Epidermal melanocyte (primary cell): Measurements from ENCODE around the gene NT5DC2.

Experiments used
- DNase-seq: peaks from one replicate; pipeline ENCODE4 v3.0.0; 2011; ENCODE audit warnings: low spot score; ENCODE audit not compliant: insufficient read length

The NT5DC2 gene

DNA sequence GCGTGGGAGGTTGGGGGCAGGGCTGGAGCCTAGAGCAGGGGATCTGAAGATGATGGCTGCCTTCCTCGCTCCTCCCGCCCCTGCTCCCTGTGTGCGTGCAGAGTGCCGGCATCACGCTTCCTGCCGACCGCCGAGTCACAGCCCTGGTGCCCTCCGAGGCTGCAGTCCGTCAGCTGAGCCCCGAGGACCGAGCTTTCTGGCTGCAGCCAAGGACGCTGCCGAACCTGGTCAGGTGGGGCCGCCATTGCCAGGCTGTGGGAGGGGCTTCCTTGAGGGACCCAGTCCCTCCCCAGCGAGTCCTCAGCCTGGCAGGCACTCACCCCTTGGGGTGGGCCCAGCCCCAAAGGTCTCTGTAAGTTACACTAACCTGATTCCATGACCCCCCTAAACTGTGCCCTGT lies 20.9 kb downstream of the NT5DC2 start:
- DNase-seq = no peak

DNA sequence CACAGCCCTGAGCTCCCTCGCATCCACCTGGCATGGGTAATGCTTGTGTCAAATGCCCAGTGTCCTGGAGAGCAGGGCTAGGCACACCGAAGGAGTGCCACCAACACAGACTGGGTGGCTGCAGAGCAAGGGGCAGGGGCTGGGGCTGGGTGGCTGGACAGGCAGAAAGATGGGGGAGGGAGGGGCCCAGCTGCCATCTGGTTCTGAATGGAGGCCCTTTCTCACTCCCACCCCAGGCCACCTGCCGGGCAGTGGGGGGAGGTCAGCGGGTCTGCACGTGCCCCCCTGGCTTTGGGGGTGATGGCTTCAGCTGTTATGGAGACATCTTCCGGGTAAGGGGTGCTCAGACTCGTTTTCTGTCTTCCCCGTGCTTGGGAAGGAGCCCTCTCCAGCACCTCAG lies 21.6 kb downstream of the NT5DC2 start:
- no peak for DNase-seq

DNA sequence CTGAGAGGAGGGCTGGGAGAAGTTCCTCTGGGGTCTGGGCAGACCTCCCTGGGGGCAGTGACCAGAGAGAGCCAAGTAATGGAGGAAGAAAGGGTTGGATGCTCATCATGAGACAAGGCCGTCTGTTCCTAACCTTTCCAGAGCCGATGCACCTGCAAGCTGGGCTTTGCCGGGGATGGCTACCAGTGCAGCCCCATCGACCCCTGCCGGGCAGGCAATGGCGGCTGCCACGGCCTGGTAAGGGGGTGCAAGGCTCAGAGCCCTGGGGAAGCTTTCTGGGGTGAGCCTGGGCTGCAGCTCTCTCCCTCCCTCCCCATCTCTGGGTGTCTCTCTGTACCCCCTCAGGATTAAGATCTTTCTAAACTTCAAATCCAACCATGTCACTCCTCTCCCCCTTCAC lies 22.1 kb downstream of the NT5DC2 start:
- no peak for DNase-seq

DNA sequence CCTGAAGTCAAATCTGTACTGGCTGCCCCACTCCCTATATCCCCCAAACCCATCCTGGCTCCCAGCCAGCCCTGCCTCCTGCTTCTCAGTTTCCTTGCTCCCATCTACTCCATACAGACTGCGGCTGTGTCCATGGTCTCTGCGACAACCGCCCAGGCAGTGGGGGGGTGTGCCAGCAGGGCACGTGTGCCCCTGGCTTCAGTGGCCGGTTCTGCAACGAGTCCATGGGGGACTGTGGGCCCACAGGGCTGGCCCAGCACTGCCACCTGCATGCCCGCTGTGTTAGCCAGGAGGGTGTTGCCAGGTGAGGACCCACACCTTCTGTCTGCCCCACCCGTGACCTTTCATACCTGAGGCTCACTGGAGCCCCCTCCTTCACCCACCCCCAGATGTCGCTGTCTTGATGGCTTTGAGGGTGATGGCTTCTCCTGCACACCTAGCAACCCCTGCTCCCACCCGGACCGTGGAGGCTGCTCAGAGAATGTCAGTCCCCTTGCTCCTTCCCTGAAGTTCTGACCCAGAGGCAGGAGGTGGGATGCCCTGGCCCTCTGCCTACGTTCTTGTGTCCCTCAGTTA lies 23.8 kb downstream of the NT5DC2 start:
- no peak for DNase-seq

DNA sequence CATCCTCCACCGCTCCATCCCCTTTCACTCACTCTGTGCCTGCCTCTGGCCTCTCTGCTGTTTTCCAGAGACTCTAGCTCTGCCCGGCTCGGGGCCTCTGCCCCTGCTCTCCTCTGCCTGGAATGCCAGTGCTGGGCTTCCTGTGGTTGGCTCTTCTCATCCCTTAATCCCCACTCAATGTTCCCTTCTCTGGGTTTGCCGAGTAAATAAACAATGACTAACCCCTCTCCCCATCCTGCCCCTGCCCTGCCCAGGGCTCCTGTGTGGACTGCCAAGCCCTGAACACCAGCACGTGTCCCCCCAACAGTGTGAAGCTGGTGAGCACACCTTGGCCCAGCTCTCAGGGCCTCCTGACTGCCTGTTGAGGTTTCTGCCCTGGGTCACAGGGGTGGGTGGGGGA lies 26.3 kb downstream of the NT5DC2 start:
- no peak for DNase-seq

DNA sequence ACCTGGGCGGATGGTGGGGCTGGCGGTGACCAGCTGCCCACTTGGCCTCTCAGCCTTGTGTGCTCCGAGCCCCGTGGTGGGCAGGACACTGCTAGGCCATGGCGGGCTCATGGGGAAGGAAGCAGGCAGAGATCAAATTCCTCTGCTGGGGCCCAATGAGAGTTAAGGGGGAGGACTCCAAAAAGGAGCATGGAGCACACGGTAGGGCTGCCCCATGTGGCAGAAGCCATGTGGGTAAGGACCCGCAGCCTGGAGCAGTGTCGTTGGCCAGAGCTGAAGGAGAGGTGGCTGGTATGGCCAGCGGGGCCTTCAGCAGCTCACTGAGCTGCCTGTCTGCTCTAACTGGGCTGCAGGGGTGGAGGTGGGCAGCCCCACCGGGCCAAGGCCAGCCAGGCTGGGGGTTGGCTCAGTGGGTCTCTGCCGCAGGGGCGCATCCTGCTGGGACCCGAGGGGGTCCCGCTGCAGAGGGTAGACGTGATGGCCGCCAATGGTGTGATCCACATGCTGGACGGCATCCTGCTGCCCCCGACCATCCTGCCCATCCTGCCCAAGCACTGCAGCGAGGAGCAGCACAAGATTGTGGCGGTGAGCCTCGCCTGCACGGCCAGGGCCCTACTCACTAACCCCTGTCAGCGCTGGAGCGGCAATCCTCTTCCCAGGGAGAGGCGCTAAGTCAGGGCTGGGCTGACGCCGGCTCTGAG lies 27.2 kb downstream of the NT5DC2 start:
- no peak for DNase-seq

DNA sequence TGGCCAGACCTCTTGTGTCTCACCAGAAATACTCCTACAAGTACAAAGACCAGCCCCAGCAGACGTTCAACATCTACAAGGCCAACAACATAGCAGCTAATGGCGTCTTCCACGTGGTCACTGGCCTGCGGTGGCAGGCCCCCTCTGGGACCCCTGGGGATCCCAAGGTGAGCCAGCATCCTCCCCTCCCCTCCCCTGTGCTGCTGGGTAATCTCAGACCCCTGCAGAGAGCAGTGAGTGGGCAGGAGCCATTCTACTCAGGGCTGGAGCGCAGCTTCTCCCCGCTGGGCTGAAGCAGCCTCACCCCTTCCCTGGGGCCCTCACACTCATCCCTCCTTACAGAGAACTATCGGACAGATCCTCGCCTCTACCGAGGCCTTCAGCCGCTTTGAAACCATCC lies 28.7 kb downstream of the NT5DC2 start:
- no peak for DNase-seq

DNA sequence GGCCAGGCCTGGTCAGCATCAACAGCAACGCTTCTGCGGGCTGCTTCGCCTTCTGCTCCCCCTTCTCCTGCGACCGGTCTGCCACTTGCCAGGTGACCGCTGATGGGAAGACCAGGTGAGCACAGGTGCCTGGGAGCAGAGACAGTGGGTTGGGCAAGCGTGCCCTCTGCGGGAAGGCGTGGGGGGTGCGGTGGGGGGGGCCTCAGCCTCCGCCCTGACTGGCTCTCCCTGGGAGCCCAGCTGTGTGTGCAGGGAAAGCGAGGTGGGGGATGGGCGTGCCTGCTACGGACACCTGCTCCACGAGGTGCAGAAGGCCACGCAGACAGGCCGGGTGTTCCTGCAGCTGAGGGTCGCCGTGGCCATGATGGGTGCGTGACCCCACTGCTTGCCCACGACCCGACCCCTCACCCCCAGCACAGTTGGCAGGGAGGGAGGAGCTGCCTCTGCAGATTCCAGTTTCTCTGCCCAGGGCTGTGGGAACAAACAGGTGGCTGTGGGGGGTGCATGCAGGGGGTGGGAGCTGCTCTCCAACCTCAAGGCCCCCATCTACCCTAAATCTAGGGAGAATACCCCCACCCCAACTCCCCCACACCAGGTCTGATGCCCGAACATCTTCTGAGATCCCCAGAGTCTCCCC lies 29.8 kb downstream of the NT5DC2 start:
- no peak for DNase-seq

DNA sequence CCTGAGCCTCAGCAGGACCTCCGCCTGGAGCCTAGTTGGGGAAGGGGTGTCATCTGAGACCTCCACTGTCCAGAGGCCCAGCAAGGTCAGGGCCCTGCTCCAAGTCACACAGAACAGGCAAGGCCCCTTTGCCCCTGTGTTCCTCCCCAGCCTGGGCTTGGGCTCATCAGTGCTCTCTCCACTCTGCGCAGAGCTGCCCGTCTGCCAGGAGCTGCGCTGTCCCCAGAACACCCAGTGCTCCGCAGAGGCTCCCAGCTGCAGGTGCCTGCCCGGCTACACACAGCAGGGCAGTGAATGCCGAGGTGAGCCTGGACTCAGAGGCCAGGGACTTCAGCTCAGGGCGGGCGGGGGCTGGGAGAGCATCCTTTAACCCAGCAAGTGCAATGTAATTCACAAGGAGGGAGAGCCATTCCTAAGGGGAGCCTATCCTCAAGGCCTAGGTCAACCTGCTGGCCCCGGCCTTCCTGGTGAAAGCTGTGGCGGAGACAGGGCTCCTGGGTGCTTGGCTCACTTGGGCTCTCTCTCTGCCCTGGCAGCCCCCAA lies 30.8 kb downstream of the NT5DC2 start:
- no peak for DNase-seq

DNA sequence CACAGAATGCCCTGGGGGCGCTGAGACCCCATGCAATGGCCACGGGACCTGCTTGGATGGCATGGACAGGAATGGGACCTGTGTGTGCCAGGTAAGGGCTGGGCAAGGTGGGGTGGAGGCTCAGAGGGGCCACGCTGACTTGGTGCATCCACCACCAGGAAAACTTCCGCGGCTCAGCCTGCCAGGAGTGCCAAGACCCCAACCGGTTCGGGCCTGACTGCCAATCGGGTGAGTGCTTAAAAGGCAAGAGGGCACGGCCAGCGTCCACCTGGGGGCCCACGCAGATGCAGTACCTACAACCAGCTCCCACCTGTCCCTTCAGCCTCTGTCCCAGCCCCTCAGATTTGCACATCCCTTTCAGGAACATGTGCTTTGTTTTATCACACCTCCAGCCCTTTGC lies 31.7 kb downstream of the NT5DC2 start:
- DNase-seq = no peak

DNA sequence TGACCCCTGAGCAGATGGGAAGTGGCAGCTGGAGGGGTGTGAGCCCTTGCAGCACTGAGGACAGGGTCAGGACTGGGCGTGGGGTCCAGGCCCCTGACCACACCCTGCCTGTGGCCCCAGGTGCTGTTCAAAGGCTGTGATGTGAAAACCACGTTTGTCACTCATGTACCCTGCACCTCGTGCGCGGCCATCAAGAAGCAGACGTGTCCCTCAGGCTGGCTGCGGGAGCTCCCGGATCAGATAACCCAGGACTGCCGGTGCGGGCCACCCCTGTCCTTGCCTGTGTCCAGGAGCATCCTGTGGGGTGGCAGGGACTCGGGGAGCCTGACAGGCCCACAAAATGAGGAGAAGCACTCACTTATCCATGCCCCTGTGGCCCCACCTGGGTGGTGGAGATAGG lies 32.6 kb downstream of the NT5DC2 start:
- no peak for DNase-seq

DNA sequence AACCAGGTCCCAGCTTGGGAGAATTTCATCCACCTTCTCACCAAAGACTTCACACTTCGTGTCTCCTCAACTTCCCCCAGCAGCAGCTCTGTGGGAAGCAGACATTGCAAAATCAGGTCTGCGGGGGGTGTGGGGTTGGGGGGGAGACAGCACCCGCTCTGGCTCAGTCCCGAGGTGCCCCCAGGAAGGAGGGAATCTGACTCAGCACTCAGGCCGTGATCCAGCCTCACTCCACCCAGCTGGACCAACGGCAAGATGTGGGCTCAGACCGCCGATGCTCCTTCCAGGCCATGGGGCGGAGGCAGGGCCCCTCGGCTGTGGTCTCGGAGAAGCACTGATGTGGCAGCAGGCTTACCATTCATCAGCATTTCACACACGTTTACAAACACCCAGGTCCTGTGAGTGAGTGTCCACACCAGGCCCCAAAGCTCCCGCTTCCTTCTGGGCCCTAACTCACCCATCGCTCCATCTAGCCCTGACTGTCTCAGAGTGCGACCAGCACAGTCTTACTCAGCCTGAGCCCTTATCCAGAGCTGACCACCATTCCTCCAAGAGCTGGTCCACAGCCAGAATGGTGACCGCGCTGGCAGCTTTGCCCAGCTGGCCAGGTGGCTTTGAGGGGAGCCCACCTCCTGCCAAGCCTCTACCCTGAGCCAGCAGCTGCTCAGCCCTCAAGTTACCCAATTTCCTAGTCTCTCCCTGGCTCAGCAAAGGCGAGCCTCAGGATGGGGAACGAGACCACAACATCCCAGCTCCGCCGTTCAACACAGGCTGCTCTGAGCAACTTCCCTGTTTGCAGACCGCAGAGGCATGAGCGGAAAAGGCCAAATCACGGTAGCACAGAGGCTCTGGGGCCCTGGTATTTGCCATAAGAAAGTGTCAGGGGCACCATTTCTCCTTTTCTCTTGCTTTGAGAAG lies 35.3 kb downstream of the NT5DC2 start:
- DNase-seq = no peak

DNA sequence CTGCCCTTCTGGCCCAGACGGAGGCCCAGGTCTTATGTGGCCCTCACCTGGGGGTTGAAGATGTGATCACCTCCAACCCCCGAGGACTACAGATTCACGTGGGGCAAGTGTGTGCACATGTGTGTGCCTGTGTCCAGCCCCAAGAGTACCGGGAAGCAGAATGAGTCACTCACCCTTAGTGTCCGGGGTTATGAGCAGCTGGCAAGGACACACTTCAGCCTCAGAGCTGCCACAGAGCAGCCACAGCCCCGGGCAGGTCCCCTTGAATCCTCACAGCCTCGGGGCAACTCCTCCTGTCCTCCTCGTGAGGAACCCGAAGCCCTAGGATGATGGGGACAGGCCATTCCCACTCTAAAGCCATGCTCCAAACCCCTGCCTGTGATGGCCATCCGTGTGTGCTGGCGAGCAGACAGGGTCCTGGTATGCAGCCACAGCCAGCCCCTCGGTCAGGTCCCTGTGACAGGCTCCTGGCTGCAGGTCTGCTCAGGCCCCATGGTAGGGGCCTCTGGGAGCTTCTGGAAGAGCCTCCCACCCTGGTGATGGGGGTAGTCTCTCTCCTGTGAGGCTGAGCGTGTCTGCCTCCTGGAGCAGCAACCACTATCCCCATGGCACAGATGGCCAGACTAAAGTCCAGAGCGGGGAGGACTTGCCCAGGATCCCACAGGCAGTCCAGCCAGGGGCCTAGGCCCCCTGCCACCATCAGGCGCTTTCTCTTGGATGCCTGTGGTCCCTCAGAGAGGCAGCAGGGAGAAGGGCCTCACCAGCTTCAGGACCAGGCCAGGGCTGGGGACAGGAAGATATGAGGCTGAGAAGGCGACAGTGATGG lies 37.7 kb downstream of the NT5DC2 start:
- no peak for DNase-seq

DNA sequence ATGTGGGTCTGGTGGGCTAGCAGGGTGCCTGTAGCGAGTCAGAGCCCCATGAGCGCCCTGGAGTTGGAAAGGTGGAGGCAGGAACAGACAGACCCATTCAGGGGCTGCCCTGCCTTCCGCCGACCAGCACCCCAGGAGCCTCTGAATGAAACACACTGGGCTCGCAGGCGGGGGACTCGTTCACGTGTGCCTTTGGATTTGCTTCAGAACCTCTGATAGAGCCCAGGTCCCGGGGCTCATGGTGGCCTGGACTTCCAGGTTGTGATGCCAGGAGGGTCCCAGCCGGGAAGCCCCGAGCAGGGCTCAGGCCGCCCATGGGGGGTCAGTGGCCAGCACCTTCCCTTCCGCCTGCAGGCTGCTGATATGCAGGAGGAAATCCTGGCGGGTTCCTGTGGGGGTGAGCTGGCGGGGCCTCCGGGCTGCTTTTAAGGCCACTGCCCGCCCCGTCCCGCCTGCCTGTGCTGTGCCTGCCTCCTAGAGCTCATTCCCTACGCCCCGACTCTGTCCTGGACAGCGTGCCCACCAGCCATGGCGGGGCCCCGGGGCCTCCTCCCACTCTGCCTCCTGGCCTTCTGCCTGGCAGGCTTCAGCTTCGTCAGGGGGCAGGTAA lies 38.7 kb downstream of the NT5DC2 start, which contains the start of gene STAB1:
STAB1 (plus strand) TSS at position 453 of the 610 bp plus-strand sequence; CDS start at position 529, 76 bp downstream.
- no peak for DNase-seq

DNA sequence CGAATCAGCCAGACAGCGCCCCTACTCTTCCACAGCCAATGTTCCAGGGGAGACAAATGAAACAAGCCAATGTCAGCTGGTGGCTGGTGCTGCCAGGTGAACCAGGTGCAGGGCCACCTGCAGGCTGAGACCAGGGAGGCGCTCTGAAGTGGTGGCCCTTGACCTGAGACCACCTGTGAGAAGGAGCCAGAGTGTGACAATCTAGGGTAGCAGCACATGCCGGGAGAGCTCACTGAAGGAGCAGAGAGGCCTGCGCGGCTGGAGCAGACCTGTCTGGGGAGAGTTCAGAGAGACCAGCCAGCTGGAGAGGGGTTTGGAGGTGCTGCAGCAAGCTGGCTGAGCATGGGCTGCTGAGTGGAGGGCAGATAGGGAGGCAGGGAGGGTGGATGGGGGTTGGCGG lies 39.2 kb downstream of the NT5DC2 start:
- DNase-seq = no peak

DNA sequence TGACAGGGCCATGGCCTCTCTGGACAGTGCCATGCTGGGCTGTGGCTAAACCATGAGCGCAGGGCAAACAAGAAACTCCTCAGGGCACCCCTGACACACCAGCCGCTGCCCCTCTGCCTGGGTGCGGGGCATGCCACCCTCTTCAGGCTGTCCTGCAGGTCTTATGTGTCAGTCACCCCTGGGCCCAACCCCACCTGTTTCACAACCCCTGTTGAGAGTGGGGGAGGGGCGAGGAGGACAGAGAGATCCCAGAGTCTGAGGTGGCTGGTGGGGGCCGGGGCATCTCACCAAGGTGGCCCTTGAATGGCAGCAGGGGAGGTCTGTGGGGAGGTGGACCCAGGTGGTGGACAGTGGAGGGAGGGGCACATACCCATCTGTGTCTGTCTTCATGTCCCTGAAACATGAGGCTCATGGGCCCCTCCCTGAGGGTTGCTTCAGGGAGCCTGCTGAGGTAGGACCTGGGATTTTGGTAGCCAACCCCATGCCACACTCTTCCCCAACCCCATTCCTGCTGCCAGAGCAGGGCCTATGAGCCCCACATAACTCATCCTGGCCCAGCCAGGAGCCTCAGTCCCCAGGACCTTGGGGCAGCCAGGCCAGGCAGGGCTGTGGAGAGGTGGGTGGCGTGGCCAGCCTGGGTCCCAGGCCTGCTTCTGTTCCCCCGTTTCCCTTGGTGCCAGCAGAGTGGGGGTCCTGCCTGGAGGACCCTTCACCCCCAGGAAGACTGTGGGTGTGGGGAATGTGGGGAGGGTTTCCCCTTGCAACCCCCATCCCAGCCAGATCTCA lies 40.2 kb downstream of the NT5DC2 start:
- DNase-seq = no peak

DNA sequence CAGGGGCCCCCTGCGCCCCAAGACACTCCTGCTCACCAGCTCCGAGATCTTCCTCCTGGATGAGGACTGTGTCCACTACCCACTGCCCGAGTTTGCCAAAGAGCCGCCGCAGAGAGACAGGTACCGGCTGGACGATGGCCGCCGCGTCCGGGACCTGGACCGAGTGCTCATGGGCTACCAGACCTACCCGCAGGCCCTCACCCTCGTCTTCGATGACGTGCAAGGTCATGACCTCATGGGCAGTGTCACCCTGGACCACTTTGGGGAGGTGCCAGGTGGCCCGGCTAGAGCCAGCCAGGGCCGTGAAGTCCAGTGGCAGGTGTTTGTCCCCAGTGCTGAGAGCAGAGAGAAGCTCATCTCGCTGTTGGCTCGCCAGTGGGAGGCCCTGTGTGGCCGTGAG lies 41.6 kb downstream of the NT5DC2 start:
- no peak for DNase-seq

DNA sequence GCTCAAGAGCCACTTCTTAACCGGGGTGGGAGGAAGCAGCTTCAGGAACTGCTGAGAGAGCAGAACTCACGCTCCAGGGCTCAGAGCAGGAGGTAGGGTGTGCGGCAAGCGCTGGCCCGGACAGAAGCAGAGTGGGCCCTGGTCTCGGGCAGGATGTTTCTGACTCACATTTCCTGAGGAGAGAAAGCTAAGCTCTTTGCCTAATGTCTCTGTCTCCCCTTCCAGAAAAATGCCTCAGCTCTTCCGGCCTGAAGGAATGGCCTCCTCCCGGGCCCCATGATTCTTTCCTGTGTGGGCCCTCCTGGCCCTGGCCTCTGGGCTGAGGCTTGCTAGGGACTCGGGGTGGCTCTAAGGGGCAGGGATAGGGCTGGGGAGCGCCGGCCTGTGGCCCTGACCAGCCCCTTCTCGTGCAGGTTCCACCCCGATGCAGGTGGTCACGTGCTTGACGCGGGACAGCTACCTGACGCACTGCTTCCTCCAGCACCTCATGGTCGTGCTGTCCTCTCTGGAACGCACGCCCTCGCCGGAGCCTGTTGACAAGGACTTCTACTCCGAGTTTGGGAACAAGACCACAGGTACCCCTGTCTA lies 42.6 kb downstream of the NT5DC2 start:
- no peak for DNase-seq
